SU-DHL-6 (cell line): ENCODE measurements around the gene DPP10.

Source experiments
- CTCF ChIP-seq: fragments of 200-600 bp; sonication (generic); IDR thresholded peaks from one replicate; pipeline ENCODE4 v1.5.1; 2017; ENCODE audit warnings: antibody characterized with exemption, mild to moderate bottlenecking, low read length, moderate library complexity; ENCODE audit not compliant: insufficient read depth, poor library complexity, severe bottlenecking
- EZH2phosphoT487 ChIP-seq: fragments of 200-600 bp; sonication (generic), shearing (Covaris generic); conservative IDR thresholded peaks from 2 replicates; pipeline ENCODE4 v1.6.1; 2018; ENCODE audit warnings: mild to moderate bottlenecking, antibody characterized with exemption, low read length, moderate library complexity, mixed read lengths

GRCh38 chr2:115359550-115359949 is 917.1 kb downstream of the DPP10 start:
- TF ChIP-seq CTCF (no peak), EZH2phosphoT487 (no peak)
